Fibroblast of mammary gland (primary cell): Measurements from ENCODE around the gene RBP3.

Source experiments
- DNase-seq: peaks from one replicate; pipeline ENCODE4 v3.0.0-alpha.2; 2010; ENCODE audit warnings: low read depth
- H3K4me3 ChIP-seq: 2 replicates; pipeline ENCODE4 v1.5.1; 2011; ENCODE audit warnings: low read depth, mild to moderate bottlenecking, low read length, moderate library complexity; ENCODE audit not compliant: control insufficient read depth
- TF ChIP-seq, protein P1 (sequence below): conservative IDR thresholded peaks from 2 replicates; pipeline ENCODE4 v1.5.1; 2011; ENCODE audit warnings: low read depth, low read length, inconsistent platforms; ENCODE audit not compliant: control insufficient read depth, insufficient read depth

RBP3 gene

DNA sequence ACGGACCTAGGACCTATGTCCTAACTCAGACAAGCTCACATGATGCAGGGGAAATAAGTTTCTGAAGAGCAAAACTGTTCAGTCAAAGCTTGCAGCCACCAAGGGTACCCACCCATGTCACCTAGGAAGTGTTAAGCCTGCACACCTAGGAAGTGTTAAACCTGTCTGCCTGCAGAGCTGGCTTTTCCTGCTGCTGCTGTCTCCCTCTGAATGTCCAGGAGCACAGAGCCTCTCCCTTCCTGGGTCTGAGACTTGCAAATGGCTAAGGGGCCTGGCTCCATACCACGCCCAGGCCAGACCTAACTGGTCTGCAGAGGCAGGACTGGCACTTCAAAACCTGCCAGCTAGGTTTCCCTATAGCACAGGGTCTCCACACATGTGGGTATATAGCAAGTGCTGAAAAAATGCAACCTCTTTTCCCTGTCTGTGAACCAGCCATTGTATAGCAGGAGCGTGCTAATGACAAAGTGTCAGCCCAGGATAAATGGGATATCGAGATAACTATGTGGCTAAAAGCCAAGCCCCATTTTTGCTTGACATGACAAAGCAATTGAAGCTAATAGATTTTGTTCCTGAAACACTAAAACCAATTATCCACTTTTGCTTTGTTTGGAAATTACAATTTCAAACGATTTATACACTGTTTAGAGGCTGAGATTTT, 24.4 kb upstream of the RBP3 start:
- TF ChIP-seq, protein P1, sequence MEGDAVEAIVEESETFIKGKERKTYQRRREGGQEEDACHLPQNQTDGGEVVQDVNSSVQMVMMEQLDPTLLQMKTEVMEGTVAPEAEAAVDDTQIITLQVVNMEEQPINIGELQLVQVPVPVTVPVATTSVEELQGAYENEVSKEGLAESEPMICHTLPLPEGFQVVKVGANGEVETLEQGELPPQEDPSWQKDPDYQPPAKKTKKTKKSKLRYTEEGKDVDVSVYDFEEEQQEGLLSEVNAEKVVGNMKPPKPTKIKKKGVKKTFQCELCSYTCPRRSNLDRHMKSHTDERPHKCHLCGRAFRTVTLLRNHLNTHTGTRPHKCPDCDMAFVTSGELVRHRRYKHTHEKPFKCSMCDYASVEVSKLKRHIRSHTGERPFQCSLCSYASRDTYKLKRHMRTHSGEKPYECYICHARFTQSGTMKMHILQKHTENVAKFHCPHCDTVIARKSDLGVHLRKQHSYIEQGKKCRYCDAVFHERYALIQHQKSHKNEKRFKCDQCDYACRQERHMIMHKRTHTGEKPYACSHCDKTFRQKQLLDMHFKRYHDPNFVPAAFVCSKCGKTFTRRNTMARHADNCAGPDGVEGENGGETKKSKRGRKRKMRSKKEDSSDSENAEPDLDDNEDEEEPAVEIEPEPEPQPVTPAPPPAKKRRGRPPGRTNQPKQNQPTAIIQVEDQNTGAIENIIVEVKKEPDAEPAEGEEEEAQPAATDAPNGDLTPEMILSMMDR, result no peak
- no peak for DNase-seq
- H3K4me3 ChIP-seq, result no peak overlapping the region

DNA sequence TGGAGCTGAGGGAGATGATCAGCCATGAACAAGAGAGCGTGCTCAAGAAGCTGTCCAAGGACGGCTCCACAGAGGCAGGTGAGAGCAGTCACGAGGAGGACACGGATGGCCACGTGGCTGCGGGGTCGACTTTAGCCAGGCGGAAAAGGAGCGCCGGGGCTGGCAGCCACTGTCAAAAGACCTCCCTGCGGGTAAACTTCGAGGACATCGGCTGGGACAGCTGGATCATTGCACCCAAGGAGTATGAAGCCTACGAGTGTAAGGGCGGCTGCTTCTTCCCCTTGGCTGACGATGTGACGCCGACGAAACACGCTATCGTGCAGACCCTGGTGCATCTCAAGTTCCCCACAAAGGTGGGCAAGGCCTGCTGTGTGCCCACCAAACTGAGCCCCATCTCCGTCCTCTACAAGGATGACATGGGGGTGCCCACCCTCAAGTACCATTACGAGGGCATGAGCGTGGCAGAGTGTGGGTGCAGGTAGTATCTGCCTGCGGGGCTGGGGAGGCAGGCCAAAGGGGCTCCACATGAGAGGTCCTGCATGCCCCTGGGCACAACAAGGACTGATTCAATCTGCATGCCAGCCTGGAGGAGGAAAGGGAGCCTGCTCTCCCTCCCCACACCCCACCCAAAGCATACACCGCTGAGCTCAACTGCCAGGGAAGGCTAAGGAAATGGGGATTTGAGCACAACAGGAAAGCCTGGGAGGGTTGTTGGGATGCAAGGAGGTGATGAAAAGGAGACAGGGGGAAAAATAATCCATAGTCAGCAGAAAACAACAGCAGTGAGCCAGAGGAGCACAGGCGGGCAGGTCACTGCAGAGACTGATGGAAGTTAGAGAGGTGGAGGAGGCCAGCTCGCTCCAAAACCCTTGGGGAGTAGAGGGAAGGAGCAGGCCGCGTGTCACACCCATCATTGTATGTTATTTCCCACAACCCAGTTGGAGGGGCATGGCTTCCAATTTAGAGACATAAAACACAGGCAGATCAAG, 22.6 kb upstream of the RBP3 start:
- DNase-seq, result no peak
- no peak overlapping the region for H3K4me3 ChIP-seq
- TF ChIP-seq, protein P1, result no peak

DNA sequence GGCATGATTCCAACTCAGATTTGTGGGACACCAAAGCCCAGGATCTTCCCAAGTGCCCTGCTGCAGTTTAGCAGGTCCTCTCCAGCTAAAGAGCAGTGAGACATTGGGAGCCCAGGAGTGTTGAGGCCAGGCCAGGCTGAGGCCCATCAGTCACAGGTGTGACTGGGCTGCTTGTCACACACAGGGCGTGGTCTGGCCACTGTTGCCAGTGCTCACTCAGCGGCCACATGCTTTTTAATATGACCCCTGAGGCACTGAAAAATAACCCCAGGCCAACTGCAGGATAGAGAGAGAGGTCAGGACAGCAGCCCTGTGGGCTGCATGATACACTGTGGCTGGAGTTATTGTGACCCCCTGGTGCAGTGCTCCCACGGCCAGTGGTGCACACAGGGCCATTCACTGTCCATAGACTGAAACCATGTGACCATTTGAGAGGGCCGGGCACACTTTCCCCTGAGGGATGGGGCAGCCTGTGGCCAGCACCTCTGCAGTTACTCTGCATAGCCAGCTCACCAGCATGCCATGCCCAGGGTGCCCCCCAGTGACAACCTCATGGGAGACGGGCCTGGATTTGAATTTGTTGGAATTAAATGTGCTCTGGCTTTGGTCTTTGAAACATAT, 21.7 kb upstream of the RBP3 start:
- DNase-seq, result no peak
- TF ChIP-seq, protein P1, result no peak
- no peak overlapping the region for H3K4me3 ChIP-seq

DNA sequence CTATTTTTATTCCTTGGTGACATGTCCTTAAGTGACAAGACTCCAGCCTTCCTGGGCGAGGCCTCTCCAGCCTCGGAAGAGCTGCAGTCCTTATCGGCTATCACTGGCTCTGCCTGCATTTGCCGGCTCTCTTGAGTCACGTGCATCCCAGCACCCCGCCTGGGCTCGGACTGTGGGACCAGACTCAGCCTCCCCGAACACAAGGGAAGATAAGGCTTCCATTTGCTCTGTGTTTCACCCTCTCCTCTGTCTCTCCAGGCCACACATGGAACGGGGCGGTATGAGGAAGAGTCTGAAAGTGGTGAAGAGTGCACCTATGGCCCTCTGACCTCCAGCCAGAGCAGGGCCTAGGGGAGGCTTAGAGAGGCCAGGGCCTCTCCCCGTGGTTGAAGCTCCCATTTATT, 21.2 kb upstream of the RBP3 start:
- no peak overlapping the region for H3K4me3 ChIP-seq
- no peak for DNase-seq
- TF ChIP-seq, protein P1, result no peak

DNA sequence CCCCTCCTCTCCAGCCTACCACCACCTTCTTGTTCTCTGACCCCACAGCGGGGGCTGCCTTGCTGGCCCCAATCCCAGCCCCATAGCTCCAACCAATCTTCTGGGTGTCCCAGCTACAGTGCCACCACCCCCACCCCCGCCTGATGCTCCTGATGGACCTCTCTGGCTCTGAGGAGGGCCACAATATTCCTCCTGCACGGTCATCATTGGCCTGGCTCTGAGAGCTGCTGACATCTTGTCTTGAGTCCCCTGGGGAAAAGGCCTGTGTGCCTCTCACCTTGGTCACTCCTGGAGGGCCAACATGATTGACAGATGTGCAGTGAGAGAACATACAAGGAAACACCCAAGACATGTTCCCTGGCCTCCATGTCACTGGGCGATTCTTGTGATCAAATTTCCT, 18.3 kb upstream of the RBP3 start:
- no peak for DNase-seq
- H3K4me3 ChIP-seq, result no peak overlapping the region
- TF ChIP-seq, protein P1, result no peak

DNA sequence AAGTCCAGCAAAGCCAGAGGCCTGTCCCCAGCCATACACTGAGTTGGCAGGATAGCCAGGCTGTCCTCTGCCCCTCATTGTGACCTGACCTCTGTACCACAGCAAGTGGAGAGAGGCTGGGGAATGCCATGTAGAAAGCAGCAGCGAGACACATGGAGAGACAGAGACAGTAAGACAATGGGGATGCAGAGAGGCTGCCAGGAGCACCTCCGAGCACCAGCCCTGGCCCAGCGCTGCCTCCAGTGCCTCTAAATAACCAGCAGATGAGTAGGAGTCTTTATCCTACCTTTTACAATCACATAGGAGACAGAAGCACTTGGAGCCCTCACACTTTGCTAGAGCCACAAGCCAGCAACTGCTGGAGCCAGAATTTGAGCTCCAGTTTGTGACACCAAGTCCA, 17.8 kb upstream of the RBP3 start:
- TF ChIP-seq, protein P1, result no peak
- DNase-seq, result no peak
- H3K4me3 ChIP-seq, result no peak overlapping the region
